Measurements from ENCODE around the gene OXCT2. TPM values are rescaled to one million over a fixed set of nuclear protein-coding genes. Genes with fewer than 3 reads are reported as not detected.

Gene OXCT2
- total and polyA plus RNA-seq, 2 of the 13 experiments (the other 11 are each of a cell fraction or from before 2014, with no cell fraction given): 0.21 to 0.33 TPM

DNA sequence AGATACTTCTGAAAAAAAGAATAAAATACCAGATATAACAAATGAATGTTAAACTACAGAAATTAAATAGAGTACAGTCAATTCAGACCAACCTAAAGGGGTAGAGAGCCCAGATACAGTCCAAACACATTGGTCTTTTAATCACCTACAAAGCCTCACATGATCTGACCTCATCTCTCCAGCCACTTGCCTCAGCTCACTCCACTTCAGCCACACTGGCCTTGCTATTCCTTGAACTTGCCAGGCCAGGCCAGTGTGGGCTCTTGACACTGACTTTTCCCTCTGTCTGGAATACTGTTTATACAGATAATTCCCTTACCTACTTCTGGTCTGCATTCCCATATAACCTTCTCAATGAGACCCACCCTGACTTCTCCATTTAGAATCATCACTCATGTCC, 49.5 kb downstream of the OXCT2 start (continued):
- TF ChIP-seq SNAPC2 (CRISPR knock-in tag; IDR thresholded peaks at IDR 0.05): no peak

DNA sequence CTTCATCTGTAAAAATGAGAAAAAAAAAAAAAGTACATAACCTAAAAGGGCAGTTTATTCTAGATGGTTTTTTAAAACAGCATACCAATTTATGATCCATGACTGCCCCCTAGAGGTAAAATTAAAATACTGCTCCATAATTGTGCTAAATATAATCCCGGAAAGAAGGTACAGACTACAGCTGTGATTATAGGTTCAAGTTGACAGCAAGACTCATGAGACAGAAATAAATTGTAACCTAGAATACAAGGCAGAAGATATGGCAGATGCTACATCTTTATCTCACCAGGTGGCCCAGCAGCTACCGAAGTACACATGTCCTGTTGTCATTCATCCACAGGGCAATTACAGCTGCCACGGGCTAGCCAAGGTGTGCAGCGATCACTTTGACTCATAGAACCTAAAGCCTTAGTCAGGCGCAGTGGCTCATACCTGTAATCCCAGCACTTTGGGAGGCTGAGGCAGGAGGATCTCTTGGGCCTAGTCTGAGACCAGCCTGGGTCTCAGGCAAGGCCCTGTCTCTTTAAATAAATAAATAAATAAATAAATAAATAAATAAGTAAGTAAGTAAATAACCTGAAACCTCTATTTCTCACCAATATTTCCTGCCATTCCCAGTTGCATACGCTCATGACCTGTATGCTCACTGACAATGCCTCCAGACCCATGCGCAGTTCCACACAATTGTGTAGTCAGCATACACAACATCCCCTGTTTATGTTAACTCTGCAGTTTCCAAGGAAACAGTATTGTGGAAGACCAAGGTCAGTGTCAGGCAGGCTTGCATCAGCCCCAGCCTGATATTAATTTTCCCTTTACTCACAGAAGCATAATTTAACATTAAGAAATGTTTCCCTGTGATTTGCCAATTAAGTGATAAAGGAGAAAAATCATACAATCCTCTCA, 50.8 kb downstream of the OXCT2 start:
- Histone ChIP-seq H3K4me1 (ENCODE audit: insufficient read depth, low read length) (no peaks in the 10 kb centered on the region), H3K79me2 (ENCODE audit: insufficient read depth, low read length) (no peaks in the 10 kb centered on the region), H2AFZ (ENCODE audit: low read length) (no peak overlapping the region), H4K20me1 (ENCODE audit: insufficient read depth, low read length) (no peaks in the 10 kb centered on the region), H3K4me3 (replicated peaks in 1 of 3; ENCODE audit: insufficient read depth in 1 of 3, low read depth in 2 of 3, low read length in 3 of 3) (no peak overlapping the region), H3K9ac (ENCODE audit: insufficient read depth, low read depth, low read length) (no peak overlapping the region), H3K27ac (ENCODE audit: extremely low read length, insufficient read depth, low read length) (no peak overlapping the region), H3K4me2 (ENCODE audit: low read depth, low read length) (peak overlapping the region; percentile 27; the same call in 1 of the 2 replicates), H3K9me3 (ENCODE audit: low read length) (no peaks in the 10 kb centered on the region), H3K27me3 (ENCODE audit: control insufficient read depth in 1 of 2, insufficient read depth in 2 of 2, low read length in 2 of 2) (peaks cover 0 to 7% of the 10 kb centered on the region in 2 experiments; a peak in 1 of 5 replicates), H3K36me3 (replicated peaks in 1 of 2; ENCODE audit: control insufficient read depth in 1 of 2, insufficient read depth in 2 of 2, low read length in 2 of 2) (no peaks in the 10 kb centered on the region)
- DNase-seq (ENCODE audit: low spot score) (peak; percentile 51), ATAC-seq (peak; percentile 29; the same call in 1 of the 3 replicates), FAIRE-seq (peak; percentile 72)
- CTCF ChIA-PET (ENCODE audit: low intra/inter-chr PET ratio, low total read pairs): interaction anchor here (0.6 to 2.8 kb wide), 5 partner anchors 17 to 114 kb away, joined by 3 to 17 read pairs (median 8); partner anchors contain the start of gene NT5C1A
- in situ Hi-C loops (cut with HindIII; ENCODE audit: extremely low pct_ligation_motif_present, low pct_unique_long_range_greater_than_20kb): loop anchor here (10.0 kb wide), 1 partner anchor 116 kb away; no protein-coding TSS in a partner anchor
- WGBS (ENCODE audit: low lambda C conversion rate): 19% methylated on average over 7 of the region's 7 CpGs
- intact Hi-C loops (cut with micrococcal nuclease; ENCODE audit: unreplicated experiment): loop anchor here (5.0 kb wide), 1 partner anchor 48 kb away; the partner anchor contains the start of gene NT5C1A
- POLR2A ChIA-PET: no interaction called here
- BruUV-seq (replicated peaks): no TSS peak
- TF ChIP-seq KDM2A (CRISPR knock-in tag; IDR thresholded peaks at IDR 0.05; ENCODE audit: borderline replicate concordance, low read depth) (no peak), ZNF788 (CRISPR knock-in tag; IDR thresholded peaks at IDR 0.05; ENCODE audit: borderline replicate concordance) (no peak), JUNB (CRISPR knock-in tag; IDR thresholded peaks at IDR 0.05; ENCODE audit: borderline replicate concordance) (no peak), NR2C2 (CRISPR knock-in tag; IDR thresholded peaks at IDR 0.05; ENCODE audit: borderline replicate concordance) (no peak), TBX2 (CRISPR knock-in tag; IDR thresholded peaks at IDR 0.05; ENCODE audit: borderline replicate concordance) (no peak), KAT8 (CRISPR knock-in tag; IDR thresholded peaks at IDR 0.05) (no peak), BRCA1 (CRISPR knock-in tag; IDR thresholded peaks at IDR 0.05) (no peak), RFX3 (CRISPR knock-in tag; IDR thresholded peaks at IDR 0.05) (peak; percentile 33; the same call in 1 of the 2 replicates), ZNF879 (CRISPR knock-in tag; IDR thresholded peaks at IDR 0.05) (no peak), MLLT10 (CRISPR knock-in tag; IDR thresholded peaks at IDR 0.05) (no peak), ZNF564 (CRISPR knock-in tag; IDR thresholded peaks at IDR 0.05) (no peak), ZNF121 (CRISPR knock-in tag; IDR thresholded peaks at IDR 0.05) (no peak), GATA4 (IDR thresholded peaks at IDR 0.05; ENCODE audit: borderline replicate concordance, low read depth) (no peak), ZBTB3 (CRISPR knock-in tag; IDR thresholded peaks at IDR 0.05; ENCODE audit: borderline replicate concordance, low read depth) (no peak), SP4 (CRISPR knock-in tag; IDR thresholded peaks at IDR 0.05) (no peak)
- TF ChIP-seq, protein P1, sequence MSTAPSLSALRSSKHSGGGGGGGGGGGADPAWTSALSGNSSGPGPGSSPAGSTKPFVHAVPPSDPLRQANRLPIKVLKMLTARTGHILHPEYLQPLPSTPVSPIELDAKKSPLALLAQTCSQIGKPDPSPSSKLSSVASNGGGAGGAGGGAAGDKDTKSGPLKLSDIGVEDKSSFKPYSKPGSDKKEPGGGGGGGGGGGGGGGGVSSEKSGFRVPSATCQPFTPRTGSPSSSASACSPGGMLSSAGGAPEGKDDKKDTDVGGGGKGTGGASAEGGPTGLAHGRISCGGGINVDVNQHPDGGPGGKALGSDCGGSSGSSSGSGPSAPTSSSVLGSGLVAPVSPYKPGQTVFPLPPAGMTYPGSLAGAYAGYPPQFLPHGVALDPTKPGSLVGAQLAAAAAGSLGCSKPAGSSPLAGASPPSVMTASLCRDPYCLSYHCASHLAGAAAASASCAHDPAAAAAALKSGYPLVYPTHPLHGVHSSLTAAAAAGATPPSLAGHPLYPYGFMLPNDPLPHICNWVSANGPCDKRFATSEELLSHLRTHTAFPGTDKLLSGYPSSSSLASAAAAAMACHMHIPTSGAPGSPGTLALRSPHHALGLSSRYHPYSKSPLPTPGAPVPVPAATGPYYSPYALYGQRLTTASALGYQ (CRISPR knock-in tag; IDR thresholded peaks at IDR 0.05): no peak
- TF ChIP-seq, protein P2, sequence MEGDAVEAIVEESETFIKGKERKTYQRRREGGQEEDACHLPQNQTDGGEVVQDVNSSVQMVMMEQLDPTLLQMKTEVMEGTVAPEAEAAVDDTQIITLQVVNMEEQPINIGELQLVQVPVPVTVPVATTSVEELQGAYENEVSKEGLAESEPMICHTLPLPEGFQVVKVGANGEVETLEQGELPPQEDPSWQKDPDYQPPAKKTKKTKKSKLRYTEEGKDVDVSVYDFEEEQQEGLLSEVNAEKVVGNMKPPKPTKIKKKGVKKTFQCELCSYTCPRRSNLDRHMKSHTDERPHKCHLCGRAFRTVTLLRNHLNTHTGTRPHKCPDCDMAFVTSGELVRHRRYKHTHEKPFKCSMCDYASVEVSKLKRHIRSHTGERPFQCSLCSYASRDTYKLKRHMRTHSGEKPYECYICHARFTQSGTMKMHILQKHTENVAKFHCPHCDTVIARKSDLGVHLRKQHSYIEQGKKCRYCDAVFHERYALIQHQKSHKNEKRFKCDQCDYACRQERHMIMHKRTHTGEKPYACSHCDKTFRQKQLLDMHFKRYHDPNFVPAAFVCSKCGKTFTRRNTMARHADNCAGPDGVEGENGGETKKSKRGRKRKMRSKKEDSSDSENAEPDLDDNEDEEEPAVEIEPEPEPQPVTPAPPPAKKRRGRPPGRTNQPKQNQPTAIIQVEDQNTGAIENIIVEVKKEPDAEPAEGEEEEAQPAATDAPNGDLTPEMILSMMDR (CRISPR knock-in tag; IDR thresholded peaks at IDR 0.05): peak; percentile 64
- TF ChIP-seq, protein P3, sequence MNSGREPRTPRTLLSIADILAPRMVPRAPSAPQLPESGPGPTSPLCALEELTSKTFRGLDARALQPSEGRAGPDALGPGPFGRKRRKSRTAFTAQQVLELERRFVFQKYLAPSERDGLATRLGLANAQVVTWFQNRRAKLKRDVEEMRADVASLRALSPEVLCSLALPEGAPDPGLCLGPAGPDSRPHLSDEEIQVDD (CRISPR knock-in tag; IDR thresholded peaks at IDR 0.05; ENCODE audit: borderline replicate concordance): no peak
